Activated CD8-positive, alpha-beta memory T cell treated with anti-CD3 and anti-CD28 coated beads, Interleukin-2, amount 50 U/mL, for 4 hours (primary cell): Measurements from ENCODE around the gene PNPLA6.
A peak's percentile ranks its signal among the peaks of the same experiment; 100 is the strongest.

Experiments used
- DNase-seq: peaks from one replicate; pipeline ENCODE4 v3.0.0-alpha.2; 2020

Gene PNPLA6

GRCh38 chr19:7515645-7516151 lies 19.8 kb upstream of the PNPLA6 start, which contains the start of gene ZNF358:
Gene ZNF358, plus strand, starts transcription at chr19:7516103. Its CDS starts 3,140 bp downstream, at chr19:7519243.
- peak; percentile 48 for DNase-seq

- DNase-seq: no peak
Observed at GRCh38 chr19:7516333-7516732, 19.2 kb upstream of the PNPLA6 start.

DNA sequence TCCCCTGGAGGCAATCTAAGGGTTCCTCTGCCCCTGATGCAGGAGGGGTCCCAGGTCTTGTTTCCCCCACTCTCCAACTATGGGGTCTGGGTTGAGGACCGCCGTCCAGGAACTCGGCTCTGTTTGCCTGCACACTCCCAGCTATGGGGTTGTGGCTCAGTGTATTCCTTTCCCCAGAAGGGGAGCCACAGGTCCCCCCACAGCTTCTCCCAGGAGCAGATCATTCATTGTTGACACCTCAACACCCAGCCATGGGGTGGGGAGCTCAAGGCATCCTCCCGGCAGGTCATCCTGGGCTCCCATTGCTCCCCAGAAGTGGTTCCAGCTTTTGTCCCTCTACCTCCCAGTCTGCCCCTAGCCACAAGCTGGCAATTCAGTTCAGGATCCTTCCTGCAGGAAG lies 18.6 kb upstream of the PNPLA6 start:
- no peak for DNase-seq

DNA sequence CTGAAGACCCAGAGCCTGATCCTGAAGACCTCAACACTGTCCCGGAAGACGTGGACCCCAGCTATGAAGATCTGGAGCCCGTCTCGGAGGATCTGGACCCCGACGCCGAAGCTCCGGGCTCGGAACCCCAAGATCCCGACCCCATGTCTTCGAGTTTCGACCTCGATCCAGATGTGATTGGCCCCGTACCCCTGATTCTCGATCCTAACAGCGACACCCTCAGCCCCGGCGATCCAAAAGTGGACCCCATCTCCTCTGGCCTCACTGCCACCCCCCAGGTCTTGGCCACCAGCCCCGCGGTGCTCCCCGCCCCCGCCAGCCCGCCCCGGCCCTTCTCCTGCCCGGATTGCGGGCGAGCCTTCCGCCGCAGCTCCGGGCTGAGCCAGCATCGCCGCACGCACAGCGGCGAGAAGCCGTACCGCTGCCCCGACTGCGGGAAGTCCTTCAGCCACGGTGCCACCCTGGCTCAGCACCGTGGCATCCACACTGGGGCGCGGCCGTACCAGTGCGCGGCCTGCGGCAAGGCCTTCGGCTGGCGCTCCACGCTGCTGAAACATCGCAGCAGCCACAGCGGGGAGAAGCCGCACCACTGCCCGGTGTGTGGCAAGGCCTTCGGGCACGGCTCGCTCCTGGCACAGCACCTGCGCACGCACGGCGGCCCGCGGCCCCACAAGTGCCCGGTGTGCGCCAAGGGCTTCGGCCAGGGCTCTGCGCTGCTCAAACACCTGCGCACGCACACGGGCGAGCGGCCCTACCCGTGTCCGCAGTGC lies 16.0 kb upstream of the PNPLA6 start:
- DNase-seq: no peak

- DNase-seq: no peak
Observed at GRCh38 chr19:7520131-7521051, 15.1 kb upstream of the PNPLA6 start.

DNA sequence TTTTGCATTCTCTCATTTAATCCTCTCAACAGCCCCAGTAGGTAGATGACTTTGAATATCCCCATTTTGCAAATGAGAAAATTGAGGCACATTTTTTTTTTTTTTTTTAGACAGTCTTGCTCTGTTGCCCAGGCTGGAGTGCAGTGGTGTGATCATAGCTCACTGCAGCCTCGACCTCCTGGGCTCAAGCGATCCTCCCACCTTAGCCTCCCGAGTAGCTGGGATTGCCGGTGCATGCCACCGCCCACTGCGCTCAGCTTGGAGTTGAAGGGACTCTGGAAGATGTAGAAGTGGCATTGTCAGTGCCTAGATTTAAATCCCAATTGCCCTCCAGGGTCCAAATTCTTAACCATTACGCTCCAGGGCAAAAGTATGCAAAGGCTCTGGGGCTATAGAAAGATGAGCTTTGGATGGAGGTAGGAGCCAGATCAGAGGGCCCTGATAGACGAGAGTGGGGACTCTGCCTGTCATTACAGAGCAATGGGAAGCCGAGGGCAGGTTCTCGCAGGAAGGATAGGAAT lies 13.9 kb upstream of the PNPLA6 start:
- DNase-seq: no peak

DNA sequence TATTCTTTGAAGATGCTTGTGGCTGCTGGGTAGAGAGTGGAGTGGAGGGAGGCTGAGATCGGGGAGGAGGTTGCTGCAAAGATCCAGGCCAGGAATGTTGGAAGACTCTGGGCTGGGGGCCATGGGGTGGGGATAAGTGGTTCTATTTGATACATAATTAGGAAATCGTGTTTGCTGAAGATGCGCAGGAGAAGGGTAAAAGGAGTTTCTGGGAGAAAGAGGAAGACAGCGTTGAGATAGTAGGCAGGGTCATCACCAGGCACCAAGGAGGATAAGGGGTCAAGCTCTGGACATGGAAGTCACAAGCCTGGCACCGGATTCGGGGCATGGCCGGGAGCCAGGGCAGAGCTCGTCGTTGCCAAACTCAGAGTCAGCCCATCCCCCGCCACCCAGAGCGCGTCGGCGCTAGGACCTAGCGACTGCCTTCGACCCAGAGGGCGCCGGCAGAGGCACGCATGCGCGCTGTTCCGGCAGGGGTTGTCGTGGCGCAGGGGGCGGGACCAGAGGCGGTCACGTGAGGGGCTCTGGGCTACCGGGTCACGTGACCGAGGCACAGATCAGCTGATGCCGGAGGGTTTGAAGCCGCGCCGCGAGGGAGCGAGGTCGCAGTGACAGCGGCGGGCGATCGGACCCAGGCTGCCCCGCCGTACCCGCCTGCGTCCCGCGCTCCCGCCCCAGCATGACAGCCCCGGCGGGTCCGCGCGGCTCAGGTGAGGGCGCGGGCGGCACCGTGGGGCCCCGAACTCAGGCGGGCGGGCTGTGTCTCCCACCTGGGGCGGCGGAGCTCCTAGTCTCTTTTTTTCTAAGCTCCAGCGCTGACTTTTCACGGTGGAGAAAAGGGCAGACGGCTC lies 13.2 kb upstream of the PNPLA6 start, which contains the start of gene MCOLN1:
Gene MCOLN1 (plus strand): TSS at position 553 of the 851 bp plus-strand sequence. CDS start 127 bp downstream, at position 680.
- DNase-seq: peak; percentile 100

- no peak for DNase-seq
Observed at GRCh38 chr19:7522923-7523667, 12.4 kb upstream of the PNPLA6 start.

DNA sequence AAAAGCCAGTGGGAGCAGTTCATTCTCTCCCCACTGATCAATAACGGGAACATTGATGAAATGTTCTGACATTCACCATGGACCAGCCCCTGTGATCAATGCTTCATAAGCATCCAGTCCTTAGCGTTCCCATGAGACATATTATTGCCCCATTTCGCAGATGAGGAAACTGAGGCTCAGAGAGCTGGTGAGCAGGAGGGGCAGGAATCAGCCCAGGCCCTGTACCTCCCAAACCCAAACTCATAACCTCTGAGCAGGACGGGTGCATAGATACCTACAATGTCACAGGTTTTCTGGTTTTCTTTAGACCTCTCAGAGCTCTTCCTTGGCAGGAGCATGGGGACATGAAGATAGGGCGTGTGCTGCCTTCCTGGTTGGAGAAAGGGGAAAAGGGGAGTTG lies 11.0 kb upstream of the PNPLA6 start:
- no peak for DNase-seq

DNA sequence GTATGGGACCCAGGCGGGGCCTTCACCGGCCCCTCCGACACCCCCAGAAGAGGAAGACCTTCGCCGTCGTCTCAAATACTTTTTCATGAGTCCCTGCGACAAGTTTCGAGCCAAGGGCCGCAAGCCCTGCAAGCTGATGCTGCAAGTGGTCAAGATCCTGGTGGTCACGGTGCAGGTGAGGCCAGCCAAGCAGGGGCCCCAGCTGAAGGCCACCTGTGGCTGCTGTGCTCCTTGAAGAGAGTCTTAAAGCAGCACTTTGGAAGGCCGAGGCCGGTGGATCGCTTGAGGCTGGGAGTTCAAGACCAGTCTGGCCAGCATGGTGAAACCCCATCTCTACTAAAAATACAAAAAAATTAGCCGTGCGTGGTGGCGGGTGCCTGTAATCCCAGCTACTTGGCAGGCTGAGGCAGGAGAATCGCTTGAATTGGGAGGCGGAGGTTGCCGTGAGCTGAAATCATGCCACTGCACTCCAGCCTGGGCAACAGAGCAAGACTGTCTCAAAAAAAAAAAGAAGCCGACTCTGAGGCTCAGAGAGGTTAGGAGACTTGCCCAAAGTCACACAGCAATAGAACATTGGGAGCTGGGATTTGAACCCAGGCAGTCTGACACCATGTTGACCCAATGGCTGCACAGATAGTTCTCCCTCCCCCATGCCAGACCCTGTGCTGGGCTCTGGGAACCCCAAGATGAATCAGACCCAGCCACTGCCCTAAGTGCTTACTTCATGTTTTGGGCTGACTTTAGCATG lies 10.4 kb upstream of the PNPLA6 start:
- DNase-seq: no peak

GRCh38 chr19:7526059-7526929 lies 9.2 kb upstream of the PNPLA6 start:
- DNase-seq: no peak

GRCh38 chr19:7527516-7528191 lies 7.9 kb upstream of the PNPLA6 start:
- DNase-seq: no peak

GRCh38 chr19:7528192-7528519 lies 7.4 kb upstream of the PNPLA6 start:
- no peak for DNase-seq

- no peak for DNase-seq
Observed at GRCh38 chr19:7528522-7529245, 6.8 kb upstream of the PNPLA6 start.

GRCh38 chr19:7529246-7529600 lies 6.3 kb upstream of the PNPLA6 start:
- no peak for DNase-seq

- DNase-seq: no peak
Observed at GRCh38 chr19:7529610-7530490, 5.7 kb upstream of the PNPLA6 start.

GRCh38 chr19:7533281-7533885 lies 2.1 kb upstream of the PNPLA6 start:
- no peak for DNase-seq
